AG04450 (cell line): Measurements from ENCODE around the gene NAGLU. TPM values are rescaled to one million over a fixed set of nuclear protein-coding genes. Genes with fewer than 3 reads are reported as not detected.

Experiments
- CTCF ChIA-PET: fragments of 300-600, 350-600 bp; formaldehyde crosslinking; extraction: SDS; loops from one replicate; lab custom pipeline; 2022; ENCODE audit warnings: antibody characterized with exemption, inconsistent platforms; lab: Charles Lee
- POLR2A ChIA-PET: fragments of 350-600 bp; formaldehyde crosslinking; extraction: SDS; loops from one replicate; lab custom pipeline; 2021; ENCODE audit warnings: antibody characterized with exemption, inconsistent platforms; lab: Yijun Ruan, JAX
- DNase-seq: peaks from one replicate; pipeline ENCODE4 v3.0.0-alpha.2; 2011; ENCODE audit warnings: low read depth, low spot score
- H3K27ac ChIP-seq: one replicate; pipeline ENCODE4 v1.5.1; 2012; ENCODE audit warnings: low read depth, low read length, control low read depth
- H3K27me3 ChIP-seq: one replicate; pipeline ENCODE4 v1.6.0; 2012; ENCODE audit warnings: low read length; ENCODE audit not compliant: control insufficient read depth, insufficient read depth
- H3K4me3 ChIP-seq: 2 replicates; pipeline ENCODE4 v1.5.1; 2011; ENCODE audit warnings: mild to moderate bottlenecking, low read depth, low read length, control low read depth
- H3K9me3 ChIP-seq: 2 replicates; pipeline ENCODE4 v1.5.1; 2012; ENCODE audit warnings: low read length; ENCODE audit not compliant: control insufficient read depth, insufficient read depth
- CTCF ChIP-seq: IDR thresholded peaks from 2 replicates; pipeline ENCODE4 v1.5.1; 2011; ENCODE audit warnings: low read depth, low read length, control low read depth, inconsistent platforms
- polyA plus RNA-seq: library from polyadenylated mRNA; depleted of rRNA; stranded (reverse); fragments of >200 nt; gene quantifications from 2 replicates; pipeline ENCODE4 v1.2.3, GENCODE V29; 2011

The NAGLU gene
- polyA plus RNA-seq, 1 experiment, result 11.9 TPM

GRCh38 chr17:42559075-42559474 is 23.0 kb downstream of the NAGLU start:
- TF ChIP-seq CTCF, result no peak

DNA sequence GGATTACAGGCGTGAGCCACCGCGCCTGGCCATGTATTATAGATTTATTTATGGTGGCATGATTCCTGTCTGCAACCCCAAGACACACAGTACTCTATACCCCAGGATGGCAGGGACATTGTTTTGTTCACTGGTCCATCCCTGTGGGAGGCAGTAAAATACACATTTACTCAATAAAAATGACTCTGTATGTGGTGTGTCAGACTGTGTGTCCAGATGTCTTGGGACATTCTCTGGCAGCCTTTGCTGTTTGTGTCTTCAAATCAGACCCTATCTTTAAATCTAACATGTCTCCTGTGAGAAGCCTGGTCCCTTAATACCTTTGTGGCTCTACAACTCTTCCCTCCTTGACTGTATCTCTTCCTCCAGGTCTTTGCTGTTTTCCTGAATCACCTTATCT is 24.2 kb downstream of the NAGLU start:
- Histone ChIP-seq H3K27ac (no peak overlapping the region), H3K9me3 (no peaks in the 10 kb centered on the region; the same call in 1 of the 2 replicates), H3K4me3 (no peak overlapping the region), H3K27me3 (no peaks in the 10 kb centered on the region)
- no peak for DNase-seq
- CTCF ChIA-PET, result no interaction called here
- TF ChIP-seq CTCF, result no peak
- POLR2A ChIA-PET, result no interaction called here

More at GRCh38 chr17:42559075-42559474, 23.0 kb downstream of the NAGLU start:
- DNase-seq, result no peak
- no peak overlapping the region for H3K4me3 ChIP-seq
- H3K27me3 ChIP-seq, result no peaks in the 10 kb centered on the region
- CTCF ChIA-PET, result interaction anchor here (0.7 kb wide), 1 partner anchor 130 kb away, joined by 3 read pairs; no protein-coding TSS in a partner anchor
- POLR2A ChIA-PET, result no interaction called here
- H3K27ac ChIP-seq, result no peak overlapping the region
- H3K9me3 ChIP-seq, result no peaks in the 10 kb centered on the region; the same call in 1 of the 2 replicates

DNA sequence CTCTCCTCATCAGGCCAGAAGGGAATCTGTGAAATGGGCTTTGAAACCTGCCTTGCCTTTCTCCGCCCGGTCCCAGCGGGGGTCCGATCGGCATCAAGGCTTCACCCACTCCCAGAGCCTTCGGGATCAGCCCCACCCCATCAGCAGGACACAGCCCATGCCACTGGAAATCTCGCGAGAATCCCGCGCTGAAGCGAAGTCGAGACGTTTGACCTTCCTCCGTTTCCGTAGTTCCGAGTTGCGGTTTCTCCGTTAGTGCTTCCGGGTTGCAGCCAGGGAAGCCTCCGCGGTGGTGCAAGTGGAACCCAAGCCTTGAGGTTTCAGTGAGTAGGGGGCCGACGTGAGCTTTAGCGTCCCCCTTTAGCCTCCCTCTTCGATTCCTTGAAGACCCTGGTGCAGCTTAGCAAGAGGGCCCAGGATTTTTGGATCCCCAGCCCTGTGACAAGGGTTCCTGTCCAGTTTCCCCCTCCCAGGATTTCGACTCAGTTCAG is 25.9 kb downstream of the NAGLU start, which contains the start of gene COASY:
Gene COASY, plus strand, starts transcription at position 252 of the 491 bp plus-strand sequence. CDS start 475 bp downstream, outside the sequence.
- peak within 1 kb of the TSS; percentile 88 for H3K27ac ChIP-seq
- no peaks in the 10 kb centered on the region; the same call in 1 of the 2 replicates for H3K9me3 ChIP-seq
- DNase-seq, result peak; percentile 95
- H3K4me3 ChIP-seq, result peak within 1 kb of the TSS; percentile 94
- ChIA-PET POLR2A (no interaction called here), CTCF (interaction anchor here (0.7 kb wide), 1 partner anchor 16 kb away, joined by 3 read pairs; no protein-coding TSS in a partner anchor)
- H3K27me3 ChIP-seq, result no peaks in the 10 kb centered on the region
- TF ChIP-seq CTCF, result no peak

GRCh38 chr17:42562388-42563142 is 26.5 kb downstream of the NAGLU start:
- CTCF ChIA-PET, result interaction anchor here (0.7 to 1.1 kb wide), 2 partner anchors 15 to 16 kb away, joined by 3 to 4 read pairs; partner anchors contain the start of gene PSMC3IP
- Histone ChIP-seq H3K27me3 (no peaks in the 10 kb centered on the region), H3K4me3 (peak overlapping the region; percentile 94), H3K9me3 (peaks cover 5% of the 10 kb centered on the region; the same call in 1 of the 2 replicates), H3K27ac (peak overlapping the region; percentile 88)
- no peak for DNase-seq
- POLR2A ChIA-PET, result interaction anchor here (0.7 to 0.9 kb wide), 2 partner anchors 15 to 651 kb away, joined by 3 read pairs; partner anchors contain the start of gene PSMC3IP
- TF ChIP-seq CTCF, result no peak
